Sigmoid colon (tissue), 7 donors: ENCODE data around the gene UBQLN1. TPM values are rescaled to one million over a fixed set of nuclear protein-coding genes. Genes with fewer than 3 reads are reported as not detected.
A peak's percentile ranks its signal among the peaks of the same experiment; 100 is the strongest.
"Not testable (repeated sequence)": the region's sequence is repeated elsewhere in the genome, so short reads cannot be mapped to it uniquely, and the experiment has no call there.

Experiments
- DNase-seq: peaks from one replicate; pipeline ENCODE4 v3.0.0-alpha.2; 2019
- H3K27ac ChIP-seq, 4 donors: fragments of 200-600 bp; sonication (generic); one replicate each; pipeline ENCODE4 v1.5.1; 2016 to 2019; ENCODE audit warnings: mild to moderate bottlenecking in 1 of 4
- H3K27me3 ChIP-seq, 3 donors: fragments of 200-600 bp; sonication (generic); one replicate each; pipeline ENCODE4 v1.5.1; 2019; ENCODE audit warnings: mild to moderate bottlenecking in 1 of 3
- H3K36me3 ChIP-seq, 4 donors: fragments of 200-600 bp; sonication (generic); one replicate each; pipeline ENCODE4 v1.5.1; 2016 to 2019
- H3K4me1 ChIP-seq, 4 donors: fragments of 200-600 bp; sonication (generic); one replicate each; pipeline ENCODE4 v1.5.1; 2017 to 2019
- H3K4me3 ChIP-seq, 4 donors: fragments of 200-600 bp; sonication (generic); one replicate each; pipeline ENCODE4 v1.5.1; 2017 to 2019; ENCODE audit warnings: mild to moderate bottlenecking in 2 of 4, moderate library complexity in 1 of 4
- H3K9me3 ChIP-seq, 4 donors: fragments of 200-600 bp in 3 of 4; sonication (generic) in 3 of 4; one replicate each; pipeline versions ENCODE4 v1.5.1 to v1.6.1; 2013 to 2019
- EP300 ChIP-seq, 4 donors: sonication (generic); formaldehyde crosslinking; IDR thresholded peaks; one replicate each; pipeline ENCODE4 v1.6.1; 2017; ENCODE audit warnings: antibody characterized with exemption in 4 of 4
- POLR2A ChIP-seq, 2 donors: fragments of 450-650 bp; IDR thresholded peaks; one replicate each; pipeline ENCODE4 v1.6.1; 2016; ENCODE audit warnings: antibody characterized with exemption in 2 of 2, mild to moderate bottlenecking in 2 of 2, moderate library complexity in 2 of 2
- POLR2AphosphoS5 ChIP-seq, 4 donors: sonication (generic); formaldehyde crosslinking; IDR thresholded peaks; one replicate each; pipeline ENCODE4 v1.6.1; 2017; ENCODE audit warnings: antibody characterized with exemption in 4 of 4
- WGBS, 2 donors: extraction: QIAGEN DNeasy Blood & Tissue Kit; methylation state at CpG; one replicate each; pipeline ENCODE4 v1.1.7; 2013; 5-methylcytosine and 5-hydroxymethylcytosine counted together
- intact Hi-C: fragments of 100-400 bp; cut with DNase I; formaldehyde crosslinking; loops from one replicate; pipeline ENCODE4 v1.15.1; 2023
- polyA plus RNA-seq, 3 donors: library from polyadenylated mRNA; stranded (reverse); fragments of 200-250 nt; gene quantifications; one replicate each; pipeline ENCODE4 v1.2.3, GENCODE V29; 2013
- total RNA-seq, 4 donors: library from RNA; depleted of rRNA; stranded (reverse); fragments of >200 nt; gene quantifications; one replicate each; pipeline ENCODE4 v1.1.0, GENCODE V29; 2016
- TF ChIP-seq, protein P1 (sequence below), 4 experiments: fragments of 450-650 bp in 3 of 4; fragments of 200-600 bp in 1 of 4; IDR thresholded peaks; one replicate each; pipeline ENCODE4 v1.5.1; 2016 to 2019; ENCODE audit warnings: antibody characterized with exemption in 4 of 4, mild to moderate bottlenecking in 3 of 4, moderate library complexity in 2 of 4
- donor health status: healthy with polysubstance abuse.
- donor health status: Bipolar disorder and iron deficiency.
- donor health status: healthy.

The UBQLN1 gene
- total and polyA plus RNA-seq, 7 donors = 33.0 to 113 (median 96.1) TPM

DNA sequence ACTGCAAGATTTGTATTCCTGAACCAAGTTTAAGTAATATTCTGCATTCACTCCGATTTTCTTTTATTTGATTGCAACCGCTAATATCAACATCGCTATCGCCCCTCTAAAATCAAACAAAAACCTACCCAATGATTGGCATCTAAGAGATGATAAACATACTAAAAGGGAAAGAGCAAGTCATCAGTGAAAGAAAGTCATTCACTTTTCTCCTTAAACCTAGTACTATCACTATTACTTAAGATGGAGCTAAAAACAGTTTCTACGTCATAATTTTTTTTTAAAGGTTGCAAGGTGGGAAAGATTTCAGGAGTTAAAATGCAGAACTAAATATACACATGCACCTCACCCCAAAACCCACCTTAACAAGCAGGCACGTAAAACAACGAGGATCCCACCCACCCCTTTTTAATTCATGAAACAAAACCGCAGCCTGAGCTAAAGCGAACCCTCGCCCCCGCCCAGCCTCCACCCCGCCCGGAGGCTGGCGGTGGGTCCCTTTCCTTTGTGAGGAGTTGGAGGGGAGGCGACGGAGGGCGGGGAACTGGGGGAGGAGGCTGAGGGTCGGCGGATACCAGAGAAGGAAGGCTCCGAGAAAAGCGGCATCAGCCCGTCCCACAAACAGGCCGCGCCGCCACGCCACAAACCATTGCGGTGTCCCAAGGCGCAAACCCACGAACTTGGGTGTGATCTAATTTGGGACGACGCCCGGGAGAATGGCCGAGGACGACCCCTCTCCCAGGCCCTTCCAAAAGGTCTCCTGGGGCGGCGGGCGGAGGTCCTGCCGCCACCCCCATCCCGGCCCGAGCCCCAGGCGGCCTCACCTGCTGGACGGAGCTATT is 861 bp downstream of the UBQLN1 start:
- H3K27me3 ChIP-seq = no peaks in the 10 kb centered on the region
- H3K4me1 ChIP-seq = peaks cover 0 to 36% (median 23%) of the 10 kb centered on the region in 4 donors
- TF ChIP-seq EP300 (IDR thresholded peaks at IDR 0.05) (no peak), POLR2A (IDR thresholded peaks at IDR 0.05) (no peak), POLR2AphosphoS5 (IDR thresholded peaks at IDR 0.05) (no peak)
- TF ChIP-seq, protein P1, sequence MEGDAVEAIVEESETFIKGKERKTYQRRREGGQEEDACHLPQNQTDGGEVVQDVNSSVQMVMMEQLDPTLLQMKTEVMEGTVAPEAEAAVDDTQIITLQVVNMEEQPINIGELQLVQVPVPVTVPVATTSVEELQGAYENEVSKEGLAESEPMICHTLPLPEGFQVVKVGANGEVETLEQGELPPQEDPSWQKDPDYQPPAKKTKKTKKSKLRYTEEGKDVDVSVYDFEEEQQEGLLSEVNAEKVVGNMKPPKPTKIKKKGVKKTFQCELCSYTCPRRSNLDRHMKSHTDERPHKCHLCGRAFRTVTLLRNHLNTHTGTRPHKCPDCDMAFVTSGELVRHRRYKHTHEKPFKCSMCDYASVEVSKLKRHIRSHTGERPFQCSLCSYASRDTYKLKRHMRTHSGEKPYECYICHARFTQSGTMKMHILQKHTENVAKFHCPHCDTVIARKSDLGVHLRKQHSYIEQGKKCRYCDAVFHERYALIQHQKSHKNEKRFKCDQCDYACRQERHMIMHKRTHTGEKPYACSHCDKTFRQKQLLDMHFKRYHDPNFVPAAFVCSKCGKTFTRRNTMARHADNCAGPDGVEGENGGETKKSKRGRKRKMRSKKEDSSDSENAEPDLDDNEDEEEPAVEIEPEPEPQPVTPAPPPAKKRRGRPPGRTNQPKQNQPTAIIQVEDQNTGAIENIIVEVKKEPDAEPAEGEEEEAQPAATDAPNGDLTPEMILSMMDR (IDR thresholded peaks at IDR 0.05) = no peak
- peak overlapping the region; percentile 94 to 100 (median 98) for H3K27ac ChIP-seq
- intact Hi-C loops = loop anchor here (2.0 to 10.0 kb wide), 4 partner anchors 55 to 270 kb away; partner anchors contain the start of genes IDNK and KIF27
- no peaks in the 10 kb centered on the region for H3K36me3 ChIP-seq
- peak overlapping the region; percentile 83 to 97 (median 86) for H3K4me3 ChIP-seq
- no peaks in the 10 kb centered on the region for H3K9me3 ChIP-seq
- WGBS, 2 donors = 0% methylated on average over 42 of the region's 42 CpGs
- DNase-seq = peak; percentile 71

DNA sequence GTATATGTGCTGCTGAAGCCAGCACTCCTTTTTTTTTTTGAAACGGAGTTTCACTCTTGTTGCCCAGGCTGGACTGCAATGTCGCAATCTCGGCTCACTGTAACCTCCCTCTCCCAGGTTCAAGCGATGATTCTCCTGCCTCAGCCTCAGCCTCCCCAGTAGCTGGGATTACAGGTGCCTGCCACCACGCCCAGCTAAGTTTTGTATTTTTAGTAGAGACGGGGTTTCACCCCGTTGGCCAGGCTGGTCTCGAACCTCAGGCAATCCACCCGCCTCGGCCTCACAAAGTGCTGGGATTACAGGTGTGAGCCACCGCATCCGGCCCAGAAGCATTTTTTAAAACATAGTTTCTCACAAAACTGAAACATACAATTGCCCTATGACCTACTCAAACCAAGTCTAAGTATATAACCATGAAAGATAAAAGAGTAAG is 2.5 kb downstream of the UBQLN1 start:
- not testable (repeated sequence) for H3K27ac ChIP-seq, H3K36me3 ChIP-seq, DNase-seq, H3K9me3 ChIP-seq, H3K27me3 ChIP-seq
- intact Hi-C loops = loop anchor here (5.0 to 10.0 kb wide), 3 partner anchors 53 to 272 kb away; partner anchors contain the start of gene KIF27
- H3K4me3 ChIP-seq = peak overlapping the region in 1 of 4 donors; percentile 84
- WGBS, 2 donors = 89 to 95% methylated on average over 12 of the region's 12 CpGs
- H3K4me1 ChIP-seq = peaks cover 0 to 53% (median 39%) of the 10 kb centered on the region in 4 donors

DNA sequence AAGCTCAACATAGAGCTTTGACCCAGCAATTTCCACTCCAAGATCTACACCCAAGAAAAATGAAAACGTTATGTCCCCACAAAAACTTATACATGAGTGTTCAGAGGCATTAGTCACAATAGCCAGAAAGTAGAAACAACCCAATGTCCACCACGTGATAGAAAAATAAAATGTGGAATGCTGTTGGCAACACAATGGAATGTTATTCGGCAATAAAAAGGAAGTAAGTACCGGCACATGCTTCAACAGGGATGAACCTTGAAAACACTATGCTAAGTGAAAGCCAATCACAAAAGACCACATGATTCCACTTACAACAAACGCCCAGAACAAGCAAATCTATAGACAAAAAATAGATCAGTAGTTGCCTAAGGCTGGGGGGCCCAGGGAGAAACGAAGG is 6.0 kb downstream of the UBQLN1 start:
- Histone ChIP-seq H3K4me3 (peak overlapping the region in 2 of 4 donors; percentile 3 to 14), H3K27ac (peak overlapping the region; percentile 39 to 75 (median 62)), H3K27me3 (no peaks in the 10 kb centered on the region), H3K36me3 (no peaks in the 10 kb centered on the region), H3K9me3 (no peaks in the 10 kb centered on the region), H3K4me1 (peaks cover 0 to 73% (median 51%) of the 10 kb centered on the region in 4 donors)
- TF ChIP-seq EP300 (IDR thresholded peaks at IDR 0.05) (no peak), POLR2A (IDR thresholded peaks at IDR 0.05) (no peak), POLR2AphosphoS5 (IDR thresholded peaks at IDR 0.05) (peak in 3 of 4 donors; percentile 36 to 39 (median 38))
- TF ChIP-seq, protein P1 (IDR thresholded peaks at IDR 0.05) = no peak
- intact Hi-C loops = loop anchor here (10.0 kb wide), 1 partner anchor 223 kb away; the partner anchor contains the start of gene KIF27
- 30 to 58% methylated on average over 6 of the region's 6 CpGs for WGBS, 2 donors
- DNase-seq = no peak

DNA sequence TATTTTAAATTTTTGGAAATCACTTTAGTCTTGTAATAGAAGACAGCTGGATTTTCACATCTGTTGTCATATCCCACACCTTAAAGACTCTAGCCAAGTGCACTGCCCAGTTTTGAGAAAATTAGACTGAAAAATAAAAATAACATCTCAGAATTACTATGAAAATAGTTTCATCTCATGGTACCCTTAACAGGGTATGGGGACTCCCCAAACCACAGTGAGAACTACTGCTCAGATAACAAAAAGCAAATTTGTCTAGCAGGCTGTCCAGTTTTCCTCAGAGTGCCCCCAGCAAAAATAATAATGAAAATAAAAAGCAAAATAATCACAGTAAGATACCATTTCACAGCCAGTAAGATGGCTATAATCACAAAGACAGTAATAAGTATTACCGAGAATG is 6.5 kb downstream of the UBQLN1 start:
- H3K4me1 ChIP-seq = peaks cover 0 to 73% (median 48%) of the 10 kb centered on the region in 4 donors
- TF ChIP-seq, protein P1 (IDR thresholded peaks at IDR 0.05) = no peak
- TF ChIP-seq POLR2A (IDR thresholded peaks at IDR 0.05) = no peak
- TF ChIP-seq POLR2AphosphoS5 (IDR thresholded peaks at IDR 0.05) = no peak
- H3K36me3 ChIP-seq = no peaks in the 10 kb centered on the region
- intact Hi-C loops = loop anchor here (10.0 kb wide), 1 partner anchor 224 kb away; the partner anchor contains the start of gene KIF27
- H3K9me3 ChIP-seq = no peaks in the 10 kb centered on the region
- no peak for DNase-seq
- WGBS, 2 donors = 96 to 97% methylated on average over 1 of the region's 1 CpG
- no peaks in the 10 kb centered on the region for H3K27me3 ChIP-seq
- H3K4me3 ChIP-seq = peak overlapping the region in 2 of 4 donors; percentile 3 to 14
- H3K27ac ChIP-seq = peak overlapping the region; percentile 39 to 75 (median 62)

DNA sequence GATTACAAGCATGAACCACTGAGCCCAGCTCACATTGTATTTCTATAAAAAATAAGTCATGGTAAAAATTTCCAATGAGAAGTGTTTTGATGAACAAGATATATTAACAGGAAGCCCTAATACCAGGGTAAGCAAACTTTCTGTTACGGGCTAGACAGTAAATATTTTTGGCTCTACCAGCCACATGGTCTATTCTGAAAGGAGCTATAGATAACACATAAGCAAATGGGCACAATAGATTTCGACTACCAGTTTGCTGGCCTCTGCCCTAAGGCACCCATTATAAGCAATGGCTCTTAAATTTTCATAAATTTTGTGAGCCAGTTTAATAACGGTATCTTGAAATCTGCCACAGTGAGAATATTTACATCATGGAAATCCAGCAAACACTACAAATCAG is 8.1 kb downstream of the UBQLN1 start:
- peaks cover 0 to 75% (median 41%) of the 10 kb centered on the region in 4 donors for H3K4me1 ChIP-seq
- H3K4me3 ChIP-seq = no peak overlapping the region
- no peaks in the 10 kb centered on the region for H3K27me3 ChIP-seq
- 81 to 85% methylated on average over 3 of the region's 3 CpGs for WGBS, 2 donors
- no peak for DNase-seq
- intact Hi-C loops = loop anchor here (10.0 kb wide), 1 partner anchor 225 kb away; the partner anchor contains the start of gene KIF27
- no peak overlapping the region for H3K27ac ChIP-seq
- H3K36me3 ChIP-seq = no peaks in the 10 kb centered on the region
- TF ChIP-seq POLR2AphosphoS5 (IDR thresholded peaks at IDR 0.05) = no peak
- H3K9me3 ChIP-seq = no peaks in the 10 kb centered on the region
